Transverse colon (tissue), 4 donors: Measurements from ENCODE around the gene SRD5A2. TPM values are rescaled to one million over a fixed set of nuclear protein-coding genes. Genes with fewer than 3 reads are reported as not detected.

ENCODE experiments used
- DNase-seq: peaks from one replicate; pipeline ENCODE4 v3.0.0-alpha.2; 2019
- H3K27ac ChIP-seq, 4 donors: fragments of 200-600 bp; sonication (generic); 2 replicates each; pipeline ENCODE4 v1.5.1; 2016 to 2018; ENCODE audit warnings: inconsistent platforms in 4 of 4
- H3K27me3 ChIP-seq: fragments of 200-600 bp; sonication (generic); 2 replicates; pipeline ENCODE4 v1.5.1; 2017; ENCODE audit warnings: inconsistent platforms
- H3K36me3 ChIP-seq, 4 donors: fragments of 200-600 bp; sonication (generic); 2 replicates each; pipeline ENCODE4 v1.5.1; 2017 to 2019; ENCODE audit warnings: inconsistent platforms in 4 of 4
- H3K4me1 ChIP-seq, 4 donors: fragments of 200-600 bp; sonication (generic); 2 replicates each; pipeline ENCODE4 v1.5.1; 2017 to 2020; ENCODE audit warnings: inconsistent platforms in 4 of 4
- H3K4me3 ChIP-seq, 4 donors: fragments of 200-600 bp; sonication (generic); 1 replicate in 1 of 4; 2 replicates in 3 of 4; pipeline versions ENCODE4 v1.5.1 to v1.6.1; 2017 to 2019; ENCODE audit warnings: inconsistent platforms in 4 of 4
- H3K9me3 ChIP-seq, 2 donors: fragments of 200-600 bp; sonication (generic); 2 replicates each; pipeline ENCODE4 v1.5.1; 2017 to 2019; ENCODE audit warnings: inconsistent platforms in 2 of 2
- CTCF ChIP-seq, 5 experiments: fragments of 200-600 bp in 3 of 5; fragments of 450-650 bp in 2 of 5; sonication (generic) in 3 of 5; IDR thresholded peaks; 1 replicate in 2 of 5; 2 replicates in 3 of 5; pipeline ENCODE4 v1.5.1; 2016 to 2017; ENCODE audit warnings: antibody characterized with exemption in 5 of 5, inconsistent platforms in 3 of 5, mild to moderate bottlenecking in 2 of 5, moderate library complexity in 1 of 5
- EP300 ChIP-seq: sonication (generic); formaldehyde crosslinking; IDR thresholded peaks from one replicate; pipeline ENCODE4 v1.6.1; 2017; ENCODE audit warnings: antibody characterized with exemption, low read depth
- POLR2A ChIP-seq: fragments of 450-650 bp; IDR thresholded peaks from one replicate; pipeline ENCODE4 v1.6.1; 2016; ENCODE audit warnings: antibody characterized with exemption, mild to moderate bottlenecking, moderate library complexity
- POLR2AphosphoS5 ChIP-seq, 3 donors: sonication (generic); formaldehyde crosslinking; IDR thresholded peaks; one replicate each; pipeline ENCODE4 v1.6.1; 2016; ENCODE audit warnings: antibody characterized with exemption in 3 of 3
- WGBS, 2 donors: methylation state at CpG; one replicate each; pipeline ENCODE4 v1.1.5; 2018; ENCODE audit warnings: low coverage in 1 of 2; 5-methylcytosine and 5-hydroxymethylcytosine counted together
- in situ Hi-C, 4 donors: fragments of 200-750 bp; cut with MboI; loops; one replicate each; pipeline versions ENCODE4 v1.15.0 to v1.15.1; 2017; ENCODE audit warnings: low sequenced_read_pairs in 3 of 4, low pct_ligation_motif_present in 1 of 4, low pct_unique_long_range_greater_than_20kb in 1 of 4
- intact Hi-C: fragments of 100-400 bp; cut with DNase I; formaldehyde crosslinking; loops from one replicate; pipeline ENCODE4 v1.15.1; 2023; ENCODE audit warnings: low total_unique reads
- total RNA-seq, 4 donors: library from RNA; depleted of rRNA; stranded (reverse); fragments of >200 nt; gene quantifications; one replicate each; pipeline ENCODE4 v1.1.0, GENCODE V29; 2016

Gene SRD5A2
- total RNA-seq, 4 donors from 2014 or later: not detected

- in situ Hi-C loops (no loop called here), intact Hi-C loops (no loop called here)
- WGBS, 2 donors: 63 to 66% methylated on average over 4 to 7 of the region's 7 CpGs
- Histone ChIP-seq H3K9me3 (peaks cover 0 to 9% of the 10 kb centered on the region in 2 donors), H3K27me3 (no peaks in the 10 kb centered on the region), H3K4me3 (no peak overlapping the region), H3K36me3 (no peaks in the 10 kb centered on the region), H3K4me1 (no peaks in the 10 kb centered on the region), H3K27ac (no peak overlapping the region)
- TF ChIP-seq POLR2AphosphoS5 (IDR thresholded peaks at IDR 0.05) (no peak), CTCF (IDR thresholded peaks at IDR 0.05) (no peak), EP300 (no peak), POLR2A (no peak)
- DNase-seq: no peak
These were observed 22.1 kb downstream of the SRD5A2 start for GRCh38 chr2:31558401-31559295.

GRCh38 chr2:31556940-31557339, 23.8 kb downstream of the SRD5A2 start:
- H3K9me3 ChIP-seq: peaks cover 0 to 9% of the 10 kb centered on the region in 2 donors

GRCh38 chr2:31555967-31556706, 24.6 kb downstream of the SRD5A2 start:
- in situ Hi-C loops: no loop called here
- 55 to 60% methylated on average over 3 of the region's 3 CpGs for WGBS, 2 donors

More at GRCh38 chr2:31556940-31557339, 23.8 kb downstream of the SRD5A2 start:
- Histone ChIP-seq H3K4me1 (no peaks in the 10 kb centered on the region), H3K27me3 (no peaks in the 10 kb centered on the region), H3K36me3 (no peaks in the 10 kb centered on the region), H3K27ac (no peak overlapping the region), H3K4me3 (no peak overlapping the region)
- TF ChIP-seq CTCF (IDR thresholded peaks at IDR 0.05) (no peak), POLR2AphosphoS5 (IDR thresholded peaks at IDR 0.05) (no peak), EP300 (no peak), POLR2A (no peak)
- intact Hi-C loops (no loop called here), in situ Hi-C loops (no loop called here)
- DNase-seq: no peak

More at GRCh38 chr2:31555967-31556706, 24.6 kb downstream of the SRD5A2 start:
- intact Hi-C loops: no loop called here
- no peak overlapping the region for H3K4me3 ChIP-seq
- H3K27ac ChIP-seq: no peak overlapping the region
- H3K27me3 ChIP-seq: no peaks in the 10 kb centered on the region
- TF ChIP-seq POLR2AphosphoS5 (IDR thresholded peaks at IDR 0.05) (no peak), POLR2A (no peak), CTCF (IDR thresholded peaks at IDR 0.05) (no peak), EP300 (no peak)
- peaks cover 0 to 9% of the 10 kb centered on the region in 2 donors for H3K9me3 ChIP-seq
- no peaks in the 10 kb centered on the region for H3K36me3 ChIP-seq
- DNase-seq: no peak
- no peaks in the 10 kb centered on the region for H3K4me1 ChIP-seq
